ENCODE data around the gene RYR2. TPM values are rescaled to one million over a fixed set of nuclear protein-coding genes. Genes with fewer than 3 reads are reported as not detected.

The RYR2 gene
- total RNA-seq, 1 donor from 2014 or later = 0.19 TPM

DNA sequence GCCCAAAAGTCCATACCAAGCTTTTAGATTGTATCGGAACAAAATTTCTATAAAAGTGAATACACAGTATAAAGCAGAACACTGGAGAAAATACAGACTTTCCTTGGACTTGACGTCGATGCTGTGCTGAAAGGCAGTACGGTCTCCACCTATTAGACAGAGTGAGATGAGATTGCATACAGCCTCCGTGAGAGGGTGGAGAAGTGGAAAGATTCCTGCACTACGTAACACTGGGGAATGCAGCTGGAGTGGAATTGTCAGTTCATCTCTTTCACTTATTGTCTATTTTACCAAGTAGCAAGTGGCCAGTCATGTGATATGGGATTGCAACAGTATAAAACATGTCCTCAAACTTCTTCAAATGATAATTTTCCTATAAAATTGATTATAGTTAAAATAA is 639.2 kb downstream of the RYR2 start:
- H3K27me3 Mint-ChIP-seq = peaks cover 6% of the 10 kb centered on the region
- no peaks in the 10 kb centered on the region for H3K9me3 Mint-ChIP-seq (ENCODE audit: low read depth)
- no peaks in the 10 kb centered on the region for H3K36me3 Mint-ChIP-seq (ENCODE audit: insufficient read depth)
- TF ChIP-seq, protein P1, sequence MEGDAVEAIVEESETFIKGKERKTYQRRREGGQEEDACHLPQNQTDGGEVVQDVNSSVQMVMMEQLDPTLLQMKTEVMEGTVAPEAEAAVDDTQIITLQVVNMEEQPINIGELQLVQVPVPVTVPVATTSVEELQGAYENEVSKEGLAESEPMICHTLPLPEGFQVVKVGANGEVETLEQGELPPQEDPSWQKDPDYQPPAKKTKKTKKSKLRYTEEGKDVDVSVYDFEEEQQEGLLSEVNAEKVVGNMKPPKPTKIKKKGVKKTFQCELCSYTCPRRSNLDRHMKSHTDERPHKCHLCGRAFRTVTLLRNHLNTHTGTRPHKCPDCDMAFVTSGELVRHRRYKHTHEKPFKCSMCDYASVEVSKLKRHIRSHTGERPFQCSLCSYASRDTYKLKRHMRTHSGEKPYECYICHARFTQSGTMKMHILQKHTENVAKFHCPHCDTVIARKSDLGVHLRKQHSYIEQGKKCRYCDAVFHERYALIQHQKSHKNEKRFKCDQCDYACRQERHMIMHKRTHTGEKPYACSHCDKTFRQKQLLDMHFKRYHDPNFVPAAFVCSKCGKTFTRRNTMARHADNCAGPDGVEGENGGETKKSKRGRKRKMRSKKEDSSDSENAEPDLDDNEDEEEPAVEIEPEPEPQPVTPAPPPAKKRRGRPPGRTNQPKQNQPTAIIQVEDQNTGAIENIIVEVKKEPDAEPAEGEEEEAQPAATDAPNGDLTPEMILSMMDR (IDR thresholded peaks at IDR 0.05; ENCODE audit: unreplicated experiment) = no peak
- H3K27ac Mint-ChIP-seq = no peak overlapping the region
- H3K4me3 Mint-ChIP-seq (ENCODE audit: low read depth) = no peak overlapping the region
- peaks cover 11% of the 10 kb centered on the region for H3K4me1 Mint-ChIP-seq (ENCODE audit: low read depth)
- no peak for DNase-seq (ENCODE audit: low spot score, unreplicated experiment)

DNA sequence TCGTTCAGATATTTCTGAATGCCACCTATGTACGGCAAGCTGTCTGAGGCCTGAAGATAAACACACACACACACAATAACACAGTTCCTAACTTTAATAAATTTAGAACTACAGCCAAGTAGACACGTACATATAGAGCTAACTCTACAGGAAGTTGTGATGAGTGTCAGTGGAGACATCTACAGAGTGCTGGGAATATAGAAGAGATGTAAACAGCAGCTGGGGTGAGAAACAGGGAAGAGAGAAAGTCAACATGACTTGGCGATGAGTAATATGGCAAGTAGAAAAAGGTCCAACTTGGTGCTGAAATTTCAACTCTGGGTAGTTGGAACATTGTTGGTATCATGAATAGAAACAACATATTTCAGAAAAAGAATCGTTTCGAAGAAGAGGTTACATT is 642.3 kb downstream of the RYR2 start:
- Mint-ChIP-seq H3K9me3 (ENCODE audit: low read depth) (no peaks in the 10 kb centered on the region), H3K27me3 (peaks cover 6% of the 10 kb centered on the region)
- TF ChIP-seq, protein P1 (IDR thresholded peaks at IDR 0.05; ENCODE audit: unreplicated experiment) = no peak

DNA sequence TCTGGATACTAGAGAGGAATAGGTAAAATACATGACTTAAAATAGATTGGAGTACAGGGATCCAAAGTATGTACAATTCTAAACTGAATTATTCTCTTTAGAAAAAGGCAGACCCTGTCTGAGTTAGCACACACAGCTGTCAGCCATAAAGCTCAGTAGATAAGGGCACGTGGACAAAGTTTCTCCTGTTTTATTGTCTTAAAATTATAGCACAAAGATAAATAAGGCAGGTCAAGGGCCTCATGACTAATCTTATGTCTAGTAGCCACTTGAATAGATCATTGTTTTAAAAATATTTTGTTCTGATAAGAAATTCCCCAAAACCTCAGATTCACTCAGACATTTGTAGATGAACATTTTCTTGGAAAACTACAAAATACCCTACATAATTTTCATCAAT is 643.6 kb downstream of the RYR2 start:
- Mint-ChIP-seq H3K4me3 (ENCODE audit: low read depth) (no peak overlapping the region), H3K36me3 (ENCODE audit: insufficient read depth) (no peaks in the 10 kb centered on the region), H3K4me1 (ENCODE audit: low read depth) (peaks cover 10% of the 10 kb centered on the region), H3K27me3 (peaks cover 3% of the 10 kb centered on the region), H3K9me3 (ENCODE audit: low read depth) (no peaks in the 10 kb centered on the region), H3K27ac (peak overlapping the region; percentile 3)
- DNase-seq (ENCODE audit: low spot score, unreplicated experiment) = no peak
- TF ChIP-seq, protein P1 (IDR thresholded peaks at IDR 0.05; ENCODE audit: unreplicated experiment) = no peak

More for the DNA sequence above, 642.3 kb downstream of the RYR2 start:
- H3K4me1 Mint-ChIP-seq (ENCODE audit: low read depth) = peaks cover 10% of the 10 kb centered on the region
- H3K36me3 Mint-ChIP-seq (ENCODE audit: insufficient read depth) = no peaks in the 10 kb centered on the region
- H3K27ac Mint-ChIP-seq = no peak overlapping the region
- no peak overlapping the region for H3K4me3 Mint-ChIP-seq (ENCODE audit: low read depth)
- DNase-seq (ENCODE audit: low spot score, unreplicated experiment) = no peak

DNA sequence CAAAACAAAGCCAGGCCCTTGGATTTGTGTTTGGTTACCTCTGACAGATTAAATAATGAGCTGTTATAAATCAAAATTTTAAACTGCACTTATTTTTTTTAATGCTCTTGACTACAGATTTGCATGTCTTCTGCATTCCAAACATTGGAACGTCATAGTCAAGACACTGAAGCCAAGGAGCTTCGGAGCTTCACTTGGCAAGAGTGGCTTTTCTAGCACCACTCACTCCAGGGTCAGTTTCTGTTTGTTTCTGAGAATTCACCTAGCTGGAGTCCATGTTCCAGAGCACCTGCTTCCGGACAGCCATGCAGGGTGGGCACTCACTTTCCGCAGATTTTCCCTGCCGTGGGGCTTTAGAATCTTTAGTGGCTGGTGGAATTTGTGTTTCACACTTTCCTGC is 645.8 kb downstream of the RYR2 start:
- Mint-ChIP-seq H3K27ac (no peak overlapping the region), H3K36me3 (ENCODE audit: insufficient read depth) (no peaks in the 10 kb centered on the region), H3K4me3 (ENCODE audit: low read depth) (no peak overlapping the region), H3K4me1 (ENCODE audit: low read depth) (peaks cover 15% of the 10 kb centered on the region), H3K27me3 (peaks cover 3% of the 10 kb centered on the region), H3K9me3 (ENCODE audit: low read depth) (no peaks in the 10 kb centered on the region)
- DNase-seq (ENCODE audit: low spot score, unreplicated experiment) = no peak
- TF ChIP-seq, protein P1 (IDR thresholded peaks at IDR 0.05; ENCODE audit: unreplicated experiment) = no peak

DNA sequence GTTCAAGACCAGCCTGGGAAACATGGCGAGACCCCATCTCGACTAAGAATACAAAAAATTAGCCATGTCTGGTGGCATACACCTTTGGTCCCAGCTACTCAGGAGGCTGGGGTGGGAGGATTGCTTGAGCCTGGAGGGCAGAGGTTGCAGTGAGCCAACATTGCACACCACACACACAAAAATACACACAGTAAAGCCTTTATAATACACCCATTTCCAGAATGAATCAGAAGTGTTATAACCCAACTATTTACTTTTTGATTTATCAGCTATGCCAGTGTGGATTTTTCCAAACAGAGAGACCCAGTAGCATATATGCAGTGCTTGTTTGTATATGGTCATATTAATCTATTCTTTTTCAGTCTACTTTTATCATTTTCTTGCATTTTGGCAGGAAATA is 648.7 kb downstream of the RYR2 start:
- no peak for DNase-seq (ENCODE audit: low spot score, unreplicated experiment)
- TF ChIP-seq, protein P1 (IDR thresholded peaks at IDR 0.05; ENCODE audit: unreplicated experiment) = no peak
- Mint-ChIP-seq H3K4me1 (ENCODE audit: low read depth) (peaks cover 11% of the 10 kb centered on the region), H3K27ac (no peak overlapping the region), H3K27me3 (peaks cover 3% of the 10 kb centered on the region), H3K9me3 (ENCODE audit: low read depth) (no peaks in the 10 kb centered on the region), H3K4me3 (ENCODE audit: low read depth) (no peak overlapping the region), H3K36me3 (ENCODE audit: insufficient read depth) (no peaks in the 10 kb centered on the region)

Measured in progenitor cell of endocrine pancreas (in vitro differentiated cells).